ENCODE measurements around the gene PHLDB2. TPM values are rescaled to one million over a fixed set of nuclear protein-coding genes. Genes with fewer than 3 reads are reported as not detected.

The PHLDB2 gene
- total and polyA plus RNA-seq, 2 of the 13 experiments (the other 11 are each of a cell fraction or from before 2014, with no cell fraction given) = 8.4 to 23.6 TPM

- TF ChIP-seq ELF3 (CRISPR knock-in tag; IDR thresholded peaks at IDR 0.05) = 0 out of 2 replicates have a peak, but pooled peaks have one; percentile 24
- TF ChIP-seq ELF1 (CRISPR knock-in tag; IDR thresholded peaks at IDR 0.05) = peak; percentile 34
- TF ChIP-seq KLF11 (CRISPR knock-in tag; IDR thresholded peaks at IDR 0.05) = 0 out of 2 replicates have a peak, but pooled peaks have one; percentile 21
- TF ChIP-seq ETV5 (CRISPR knock-in tag; IDR thresholded peaks at IDR 0.05; ENCODE audit: borderline replicate concordance) = peak; percentile 22; the same call in 1 of the 2 replicates
- TF ChIP-seq SP2 (CRISPR knock-in tag; IDR thresholded peaks at IDR 0.05) = no peak
- TF ChIP-seq ZNF414 (CRISPR knock-in tag; IDR thresholded peaks at IDR 0.05) = 0 out of 2 replicates have a peak, but pooled peaks have one; percentile 4
- no peak for TF ChIP-seq ZNF773 (CRISPR knock-in tag; IDR thresholded peaks at IDR 0.05; ENCODE audit: borderline replicate concordance)
- peak; percentile 45; the same call in 1 of the 2 replicates for TF ChIP-seq ARID3A (IDR thresholded peaks at IDR 0.05; ENCODE audit: low read depth, low read length)
- TF ChIP-seq ZNF280D (CRISPR knock-in tag; IDR thresholded peaks at IDR 0.05) = 0 out of 2 replicates have a peak, but pooled peaks have one; percentile 37
- TF ChIP-seq RNF219 (CRISPR knock-in tag; IDR thresholded peaks at IDR 0.05) = no peak
- TF ChIP-seq ZNF142 (CRISPR knock-in tag; IDR thresholded peaks at IDR 0.05) = peak; percentile 83
- no peak for TF ChIP-seq ZNF3 (CRISPR knock-in tag; IDR thresholded peaks at IDR 0.05)
- TF ChIP-seq ZNF564 (CRISPR knock-in tag; IDR thresholded peaks at IDR 0.05) = 0 out of 2 replicates have a peak, but pooled peaks have one; percentile 28
- TF ChIP-seq ZNF629 (CRISPR knock-in tag; conservative IDR thresholded peaks at IDR 0.05) = no peak
Observed at GRCh38 chr3:111859974-111860859, 1.2 kb downstream of the PHLDB2 start (continued).
